ENCODE data around the gene GNAT1.

Gene GNAT1

DNA sequence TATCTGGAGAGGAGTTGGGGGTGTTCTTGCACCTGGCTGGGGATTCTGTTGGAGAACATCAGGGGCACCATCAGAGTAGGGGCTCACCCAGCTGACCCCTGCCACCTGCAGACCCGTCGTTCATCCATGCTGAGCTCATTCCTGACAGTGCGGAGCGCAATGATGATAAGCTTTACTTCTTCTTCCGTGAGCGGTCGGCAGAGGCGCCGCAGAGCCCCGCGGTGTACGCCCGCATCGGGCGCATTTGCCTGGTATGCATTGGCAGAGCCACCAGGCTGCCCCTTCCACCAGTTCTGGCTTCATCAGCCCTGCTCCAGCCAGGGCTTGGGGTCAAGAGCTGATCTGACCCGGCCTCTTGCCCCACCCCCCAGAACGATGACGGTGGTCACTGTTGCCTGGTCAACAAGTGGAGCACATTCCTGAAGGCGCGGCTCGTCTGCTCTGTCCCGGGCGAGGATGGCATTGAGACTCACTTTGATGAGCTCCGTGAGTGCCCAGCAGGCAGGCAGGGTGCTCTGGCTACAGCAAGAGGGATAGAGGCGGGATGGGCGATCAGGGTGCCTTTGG lies 8.8 kb upstream of the GNAT1 start:
- DNase-seq, result no peak

DNA sequence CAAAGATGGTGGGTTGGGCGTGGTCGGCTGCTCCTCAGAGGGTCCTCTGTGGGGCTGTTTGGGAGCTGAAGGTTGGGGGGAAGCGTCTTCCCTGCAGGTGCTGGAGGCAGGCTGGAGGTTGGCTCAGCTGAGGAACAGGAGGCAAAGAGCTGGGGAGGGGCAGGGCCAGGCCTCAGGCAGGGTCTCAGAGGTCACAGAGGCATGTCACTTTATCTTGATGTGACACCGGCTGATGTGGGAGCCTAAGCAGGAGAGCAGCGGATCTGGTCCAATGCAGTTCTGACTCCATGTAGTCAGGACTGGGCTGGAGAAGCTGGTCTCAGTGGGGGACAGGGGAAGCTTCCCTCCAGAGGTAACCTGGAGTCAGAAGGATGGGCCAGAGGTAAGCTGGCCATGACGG lies 7.7 kb upstream of the GNAT1 start:
- no peak for DNase-seq

DNA sequence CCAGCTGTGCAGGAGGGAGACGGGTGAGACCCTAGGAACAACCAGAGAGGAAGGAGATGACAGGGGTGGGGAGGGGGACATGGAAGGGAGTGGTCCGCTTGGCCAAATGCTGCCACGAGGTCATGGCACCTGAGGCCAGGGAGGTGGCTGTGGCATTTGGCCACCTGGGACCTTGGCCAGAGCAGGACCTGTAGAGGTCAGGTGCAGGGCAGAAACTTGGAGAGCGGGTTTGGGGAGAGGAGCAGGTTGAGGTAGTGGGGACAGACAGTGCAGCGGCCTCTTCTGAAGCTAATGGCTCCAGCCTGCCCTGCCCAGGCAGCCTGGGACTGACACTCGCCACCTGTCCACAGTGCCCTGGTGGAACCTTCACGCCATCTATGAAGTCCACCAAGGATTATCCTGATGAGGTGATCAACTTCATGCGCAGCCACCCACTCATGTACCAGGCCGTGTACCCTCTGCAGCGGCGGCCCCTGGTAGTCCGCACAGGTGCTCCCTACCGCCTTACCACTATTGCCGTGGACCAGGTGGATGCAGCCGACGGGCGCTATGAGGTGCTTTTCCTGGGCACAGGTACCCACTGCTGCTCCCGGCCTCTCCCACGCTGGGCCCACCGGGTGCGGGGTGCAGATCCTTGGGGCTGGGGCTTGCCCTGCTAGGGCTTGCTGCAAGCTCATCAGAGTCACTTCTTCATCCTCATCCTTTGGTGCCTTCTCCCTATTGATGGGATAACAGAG lies 7.0 kb upstream of the GNAT1 start:
- no peak for DNase-seq

DNA sequence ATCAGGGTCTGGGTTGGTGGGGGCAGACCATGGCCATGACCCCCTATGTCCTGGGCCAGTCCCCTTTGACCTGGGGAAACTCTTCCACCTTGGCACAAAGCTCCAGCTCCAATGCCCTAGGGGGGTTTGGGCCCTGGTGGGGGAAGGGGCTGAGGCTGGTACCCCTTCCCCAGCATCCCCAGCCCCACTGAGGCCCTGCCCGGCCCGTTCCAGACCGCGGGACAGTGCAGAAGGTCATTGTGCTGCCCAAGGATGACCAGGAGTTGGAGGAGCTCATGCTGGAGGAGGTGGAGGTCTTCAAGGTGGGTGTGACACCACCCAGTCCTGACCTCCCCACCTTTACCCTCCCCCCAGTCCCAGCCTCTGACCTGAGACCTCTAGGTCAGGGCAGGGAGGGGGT lies 6.2 kb upstream of the GNAT1 start:
- DNase-seq, result no peak

DNA sequence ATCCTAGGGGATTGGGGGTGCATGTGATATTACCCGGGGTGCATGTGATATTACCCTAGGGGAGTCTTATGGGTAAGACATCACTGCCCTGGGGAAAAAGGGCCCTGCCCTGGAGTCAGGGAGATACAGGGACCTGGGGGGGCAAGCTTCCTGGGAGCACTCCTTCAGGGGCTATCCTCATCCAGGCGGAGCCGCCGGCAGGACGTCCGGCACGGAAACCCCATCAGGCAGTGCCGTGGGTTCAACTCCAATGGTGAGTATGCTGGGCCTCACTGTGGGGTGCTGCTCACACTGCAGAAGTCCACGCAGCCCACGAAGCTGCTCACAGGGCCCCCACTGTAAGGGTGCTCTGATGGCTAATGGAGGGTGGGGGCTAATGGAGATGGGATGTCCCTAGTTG lies 5.3 kb upstream of the GNAT1 start:
- no peak for DNase-seq

DNA sequence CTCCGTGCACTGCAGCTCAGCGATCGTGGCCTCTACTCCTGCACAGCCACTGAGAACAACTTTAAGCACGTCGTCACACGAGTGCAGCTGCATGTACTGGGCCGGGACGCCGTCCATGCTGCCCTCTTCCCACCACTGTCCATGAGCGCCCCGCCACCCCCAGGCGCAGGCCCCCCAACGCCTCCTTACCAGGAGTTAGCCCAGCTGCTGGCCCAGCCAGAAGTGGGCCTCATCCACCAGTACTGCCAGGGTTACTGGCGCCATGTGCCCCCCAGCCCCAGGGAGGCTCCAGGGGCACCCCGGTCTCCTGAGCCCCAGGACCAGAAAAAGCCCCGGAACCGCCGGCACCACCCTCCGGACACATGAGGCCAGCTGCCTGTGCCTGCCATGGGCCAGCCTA lies 3.7 kb upstream of the GNAT1 start:
- DNase-seq, result no peak

DNA sequence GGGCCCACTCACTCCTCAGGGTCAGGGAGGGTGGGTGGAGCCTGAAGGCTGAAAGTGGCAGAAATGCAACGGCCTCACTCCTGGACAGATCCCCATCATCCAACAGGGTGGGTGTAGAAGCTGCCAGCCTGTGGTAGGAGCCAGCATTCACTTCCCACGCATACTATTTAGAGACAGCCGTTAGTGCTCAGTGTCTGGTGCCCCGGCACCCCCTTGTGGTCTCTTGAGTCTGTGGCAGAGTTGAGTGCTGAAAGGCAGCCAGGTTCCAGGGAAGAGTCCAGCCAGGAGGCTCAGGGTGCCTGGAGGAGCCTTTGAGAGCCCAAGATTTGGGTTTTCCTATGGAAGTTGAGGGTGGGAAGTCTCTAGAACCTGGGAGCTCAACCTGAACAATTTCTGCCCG lies 2.1 kb upstream of the GNAT1 start:
- peak; percentile 30 for DNase-seq

DNA sequence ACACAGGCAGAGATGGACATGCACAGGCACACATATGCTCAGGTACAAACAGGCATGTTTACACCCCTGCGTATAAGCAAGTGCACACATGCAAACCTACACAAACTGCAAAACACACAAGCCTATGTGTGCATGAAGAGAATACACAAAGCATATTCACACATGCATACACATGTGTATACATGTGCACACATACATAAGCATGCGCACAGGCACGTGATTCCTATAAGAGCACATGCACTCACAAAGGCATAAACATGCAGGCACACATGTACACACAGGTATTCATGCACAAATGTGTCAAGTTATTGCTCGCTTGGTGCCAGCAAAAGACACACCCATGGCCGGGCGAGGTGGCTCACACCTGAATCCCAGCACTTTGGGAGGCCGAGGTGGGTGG lies 1.4 kb upstream of the GNAT1 start:
- no peak for DNase-seq

DNA sequence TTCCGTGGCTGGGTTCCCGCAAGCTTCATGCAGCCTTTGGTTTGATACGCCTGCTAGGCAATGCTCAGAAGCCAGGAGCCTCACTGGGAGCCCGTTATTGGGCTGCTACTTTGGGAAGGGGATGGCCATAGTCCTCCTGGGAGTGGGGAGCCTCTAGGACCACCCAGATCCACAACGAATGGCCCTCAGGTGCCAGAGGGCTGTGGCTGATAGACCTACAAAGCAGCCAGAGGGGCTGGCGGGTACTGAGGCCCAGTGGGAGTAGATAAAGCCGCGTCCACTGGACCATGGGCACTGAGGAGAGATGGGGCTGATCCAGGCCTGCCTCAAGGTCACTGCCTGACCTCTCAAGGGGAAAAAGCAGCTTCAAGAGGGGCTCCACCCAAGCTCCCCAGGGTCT lies 714 bp downstream of the GNAT1 start:
- DNase-seq, result no peak

DNA sequence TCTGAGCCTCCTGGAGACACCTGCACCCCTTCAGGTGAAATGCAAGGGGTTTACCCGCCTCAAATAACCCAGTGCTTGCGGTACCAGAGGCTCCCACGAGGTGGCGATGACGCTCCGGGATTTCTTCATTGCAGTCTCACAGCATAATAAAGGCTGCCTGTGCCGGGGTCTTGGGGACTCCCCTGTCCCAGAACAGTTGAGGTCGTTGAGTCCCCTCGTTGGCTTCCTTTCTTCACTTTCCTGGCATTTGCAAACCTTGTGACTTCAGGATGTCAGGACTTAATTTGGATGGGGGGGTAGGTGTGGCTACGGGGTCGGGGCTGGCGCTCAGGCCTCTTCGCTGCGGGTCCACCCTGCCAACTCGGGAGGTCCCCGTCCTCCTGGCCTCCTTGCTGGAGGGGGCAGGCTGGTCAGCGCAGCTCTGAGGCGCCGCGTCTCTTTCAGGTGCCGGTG lies 1.3 kb downstream of the GNAT1 start:
- DNase-seq, result peak; percentile 86

DNA sequence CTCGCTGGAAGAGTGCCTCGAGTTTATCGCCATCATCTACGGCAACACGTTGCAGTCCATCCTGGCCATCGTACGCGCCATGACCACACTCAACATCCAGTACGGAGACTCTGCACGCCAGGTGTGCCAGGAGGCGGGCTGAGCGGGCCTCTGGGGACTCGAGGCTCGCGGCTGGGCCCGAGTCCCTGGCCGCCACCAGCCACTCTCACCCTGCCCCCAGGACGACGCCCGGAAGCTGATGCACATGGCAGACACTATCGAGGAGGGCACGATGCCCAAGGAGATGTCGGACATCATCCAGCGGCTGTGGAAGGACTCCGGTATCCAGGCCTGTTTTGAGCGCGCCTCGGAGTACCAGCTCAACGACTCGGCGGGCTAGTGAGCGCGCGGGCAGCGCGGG lies 1.9 kb downstream of the GNAT1 start:
- no peak for DNase-seq

DNA sequence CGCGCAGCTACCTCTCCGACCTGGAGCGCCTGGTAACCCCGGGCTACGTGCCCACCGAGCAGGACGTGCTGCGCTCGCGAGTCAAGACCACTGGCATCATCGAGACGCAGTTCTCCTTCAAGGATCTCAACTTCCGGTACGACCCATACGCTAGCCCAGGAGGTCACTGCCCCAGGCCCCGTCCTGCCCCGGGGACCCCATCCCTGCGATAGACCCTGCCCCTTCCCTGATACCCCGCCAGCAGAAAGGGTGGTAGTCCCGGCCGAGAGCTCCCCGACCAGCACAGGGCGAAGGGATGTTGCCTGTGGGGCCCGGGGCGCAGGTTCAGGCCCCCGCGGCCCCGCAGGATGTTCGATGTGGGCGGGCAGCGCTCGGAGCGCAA lies 2.3 kb downstream of the GNAT1 start:
- DNase-seq, result no peak

DNA sequence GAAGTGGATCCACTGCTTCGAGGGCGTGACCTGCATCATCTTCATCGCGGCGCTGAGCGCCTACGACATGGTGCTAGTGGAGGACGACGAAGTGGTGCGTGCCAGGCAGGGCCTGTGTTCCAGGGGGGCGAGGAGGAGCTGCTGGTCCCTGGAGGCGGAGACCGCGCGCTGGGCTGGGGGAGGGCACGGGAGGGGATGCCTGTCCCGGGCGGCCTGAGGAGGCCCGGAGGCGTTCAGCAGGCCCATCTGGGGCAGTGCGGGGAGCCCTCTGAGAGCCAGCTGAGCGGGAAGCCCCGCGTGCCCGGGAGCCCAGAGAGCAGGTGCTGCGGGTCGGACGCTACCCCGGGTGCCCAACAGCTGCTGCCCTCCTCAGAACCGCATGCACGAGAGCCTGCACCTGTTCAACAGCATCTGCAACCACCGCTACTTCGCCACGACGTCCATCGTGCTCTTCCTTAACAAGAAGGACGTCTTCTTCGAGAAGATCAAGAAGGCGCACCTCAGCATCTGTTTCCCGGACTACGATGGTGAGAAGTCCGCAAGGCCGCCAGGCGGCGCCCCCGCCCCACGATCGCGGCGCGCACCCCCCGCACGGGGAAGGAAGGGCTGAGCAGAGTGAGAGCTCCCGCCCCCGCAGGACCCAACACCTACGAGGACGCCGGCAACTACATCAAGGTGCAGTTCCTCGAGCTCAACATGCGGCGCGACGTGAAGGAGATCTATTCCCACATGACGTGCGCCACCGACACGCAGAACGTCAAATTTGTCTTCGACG lies 2.9 kb downstream of the GNAT1 start:
- peak; percentile 88 for DNase-seq

DNA sequence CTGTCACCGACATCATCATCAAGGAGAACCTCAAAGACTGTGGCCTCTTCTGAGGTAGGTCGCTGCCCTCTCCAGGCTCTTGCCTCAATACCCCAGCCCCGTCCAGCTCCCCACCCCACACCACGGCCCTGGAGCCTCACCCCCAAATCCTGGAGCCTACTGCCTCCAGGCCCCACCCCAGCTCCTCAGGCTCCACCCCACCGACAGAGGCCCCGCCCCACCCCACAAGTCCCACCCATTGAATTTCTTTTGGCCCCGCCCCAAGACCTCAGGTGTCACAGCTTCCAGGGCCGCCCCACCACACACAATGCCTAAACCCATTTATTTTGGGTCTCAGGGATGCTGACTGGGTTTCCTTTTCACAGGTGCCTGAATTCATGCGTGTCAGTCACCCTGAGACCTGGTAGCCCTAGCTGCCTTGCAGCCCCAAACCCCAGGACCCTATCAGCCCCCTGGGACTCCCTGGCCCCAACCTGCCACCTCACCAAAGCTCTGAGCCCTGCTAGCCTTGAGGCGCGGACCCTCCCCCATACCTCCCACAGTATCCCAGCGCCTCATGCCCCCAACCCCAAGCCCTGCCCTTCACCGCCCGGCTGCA lies 3.6 kb downstream of the GNAT1 start:
- DNase-seq, result peak; percentile 56

DNA sequence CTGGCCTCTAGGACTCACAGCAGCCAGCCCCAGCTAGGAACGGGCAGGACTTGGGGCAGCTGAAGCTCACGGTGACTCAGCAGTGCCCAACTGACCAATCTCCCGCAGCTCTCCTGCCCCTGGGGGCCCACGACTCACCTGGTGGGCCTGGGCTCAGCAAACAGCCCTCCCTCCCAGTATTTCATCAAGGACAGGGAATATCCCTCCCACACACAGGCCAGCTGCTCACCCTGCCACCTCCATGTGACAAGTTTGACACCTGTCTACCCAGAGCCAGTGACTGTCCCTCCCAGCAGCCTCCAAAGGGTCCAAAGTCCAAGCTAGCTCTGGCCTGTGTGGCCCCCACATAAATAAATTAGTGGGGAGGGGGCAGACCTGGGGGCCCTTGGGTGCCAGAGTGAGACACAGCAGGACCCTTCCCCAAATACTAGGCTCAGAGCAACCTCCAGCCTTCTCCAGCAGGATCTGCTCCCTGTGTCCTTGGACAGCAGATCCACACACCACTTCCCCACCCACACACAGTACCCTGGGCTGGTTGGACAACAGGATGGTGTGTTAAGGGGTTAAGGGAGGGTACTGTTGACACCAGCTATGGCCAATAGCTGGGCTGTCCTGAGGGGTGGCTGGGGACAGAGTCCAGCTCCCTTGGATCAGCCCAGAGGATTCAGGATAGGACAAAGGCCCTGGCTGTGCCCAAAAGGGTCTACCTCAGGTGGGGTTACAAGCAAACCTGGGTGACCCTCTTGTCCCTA lies 4.3 kb downstream of the GNAT1 start:
- no peak for DNase-seq

DNA sequence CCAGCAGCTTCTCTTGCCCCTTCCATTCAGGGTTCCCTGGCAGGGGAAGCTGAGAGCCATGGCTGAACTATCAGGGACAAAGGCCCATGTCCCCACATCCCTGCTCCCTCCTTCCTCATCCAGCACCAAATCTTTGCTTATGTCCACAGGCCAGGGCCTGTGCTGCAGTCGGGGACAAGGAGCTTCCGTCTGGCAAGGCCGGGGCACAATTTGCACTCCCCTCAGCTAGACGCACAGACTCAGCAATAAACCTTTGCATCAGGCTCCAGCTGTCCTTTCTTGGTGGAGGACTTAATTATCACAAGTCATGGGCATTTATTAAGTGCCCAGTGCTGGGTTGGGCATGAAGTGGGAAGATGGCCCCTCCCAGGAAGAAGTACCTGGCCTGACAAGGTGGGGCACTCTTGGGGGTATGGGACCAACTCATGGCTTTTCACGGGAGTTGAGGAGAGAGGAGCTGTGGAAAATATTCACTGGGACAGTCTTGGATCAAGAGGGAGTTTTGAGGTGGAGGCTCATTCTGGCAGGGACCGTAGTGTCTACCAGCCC lies 4.9 kb downstream of the GNAT1 start:
- DNase-seq, result no peak

DNA sequence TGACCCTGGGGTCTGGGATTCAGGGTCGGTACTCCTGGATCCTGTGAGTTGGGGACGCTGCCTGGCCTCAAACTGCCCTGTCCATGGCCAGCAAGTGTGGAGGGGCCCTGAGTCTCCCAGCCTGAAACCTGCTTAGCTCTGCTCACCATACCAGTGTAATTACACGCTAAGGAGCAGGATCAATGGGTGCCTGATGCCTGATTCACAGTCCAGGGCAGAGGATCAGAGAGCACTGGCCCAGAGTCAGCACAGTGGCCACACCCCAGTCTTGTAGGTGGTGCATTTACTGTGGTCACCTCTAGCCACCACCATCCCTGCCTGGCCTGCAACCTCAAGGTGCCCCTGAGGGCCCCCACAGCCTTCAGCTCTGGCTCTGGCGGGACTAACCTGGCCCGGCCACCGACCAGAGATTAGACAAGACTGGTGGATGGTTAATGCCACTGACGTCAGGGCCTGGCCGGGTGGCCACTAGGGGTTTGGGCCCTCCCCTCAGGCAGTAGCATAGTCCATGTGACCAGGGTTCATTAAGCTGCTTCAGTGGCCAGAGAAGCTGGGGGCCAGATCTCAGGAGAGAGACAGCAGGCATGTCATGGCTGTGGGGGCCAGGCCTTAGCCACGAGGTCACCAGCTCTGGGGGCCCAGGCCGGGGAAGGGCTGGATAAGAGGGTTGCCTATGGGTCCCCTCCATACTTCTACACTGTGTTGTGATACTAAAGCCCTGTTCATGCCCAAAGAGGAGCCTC lies 10.3 kb downstream of the GNAT1 start:
- DNase-seq, result no peak

DNA sequence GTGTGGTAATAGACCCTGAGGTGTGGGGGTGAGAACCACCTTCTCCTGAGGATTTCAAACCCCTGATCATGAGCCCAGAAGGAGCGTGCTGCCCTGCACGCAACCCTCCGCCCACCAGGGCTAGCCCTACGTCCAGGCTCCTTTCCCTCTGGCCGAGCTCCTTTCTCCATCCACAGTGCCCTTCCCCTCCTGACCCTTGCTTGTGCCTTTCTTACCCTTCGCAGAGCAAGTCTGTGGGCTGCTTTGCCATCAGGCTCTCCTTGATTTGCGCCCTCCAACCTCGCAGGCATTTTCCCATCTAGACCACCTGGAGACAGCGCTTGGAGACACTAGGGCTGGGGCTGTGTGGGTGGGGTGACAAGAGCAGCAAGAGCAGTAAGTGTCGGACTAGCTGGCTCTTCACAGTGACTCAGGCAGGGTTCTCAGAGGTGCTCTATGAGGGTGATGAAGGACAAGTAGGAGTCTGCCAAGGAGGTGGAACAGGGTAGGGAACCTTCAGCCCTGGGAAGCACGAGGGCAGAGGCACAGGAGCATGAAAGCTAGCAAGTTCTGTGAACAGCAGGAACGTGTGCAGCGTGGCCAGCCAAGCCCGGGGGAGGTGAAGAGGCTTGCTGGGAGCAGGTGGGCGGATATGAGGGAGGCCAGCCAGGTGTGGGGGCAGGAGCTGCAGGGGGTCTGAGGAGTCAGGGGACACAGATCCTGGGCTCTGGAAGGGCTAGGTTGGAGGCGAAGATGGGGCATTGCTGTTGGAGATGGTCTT lies 11.1 kb downstream of the GNAT1 start:
- DNase-seq, result no peak

DNA sequence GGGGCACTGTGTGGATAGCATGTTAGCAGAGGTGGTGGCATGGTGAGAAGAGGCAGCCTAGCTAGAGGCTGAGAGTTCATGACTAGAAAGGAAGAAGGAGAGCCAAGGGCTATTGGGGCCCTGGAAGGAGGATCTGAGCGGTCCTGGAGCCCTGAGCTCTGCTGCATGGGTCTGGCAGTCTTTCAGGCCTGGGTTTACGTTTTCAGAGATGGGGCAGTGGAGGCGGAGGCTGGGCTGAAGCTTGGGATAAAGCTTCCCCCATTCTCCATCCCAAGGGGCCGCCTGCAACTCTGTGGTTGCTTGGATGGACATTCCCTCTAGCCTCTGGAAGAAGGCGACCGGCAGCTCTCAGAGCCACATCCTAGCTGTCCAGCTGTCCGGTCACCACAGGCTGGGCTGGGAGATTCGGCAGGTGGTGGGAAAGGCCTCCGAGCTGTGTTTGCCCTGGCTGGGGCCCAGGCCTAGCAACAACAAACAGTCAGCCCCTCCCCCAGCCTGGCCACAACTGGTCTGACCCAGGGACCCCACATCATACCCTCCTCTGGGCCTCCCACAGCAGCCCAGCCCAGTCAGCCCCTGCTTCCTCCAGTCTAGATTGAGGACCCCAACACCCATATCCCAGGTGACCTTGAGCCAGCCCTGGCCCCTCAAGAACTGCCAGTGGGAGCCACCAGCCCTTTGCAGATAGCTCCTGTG lies 11.9 kb downstream of the GNAT1 start:
- no peak for DNase-seq
